GM19239 (cell line): ENCODE results near the gene ADAM8.

Experiments used
- DNase-seq: peaks from one replicate; pipeline ENCODE4 v3.0.0; 2011; ENCODE audit warnings: low spot score; ENCODE audit not compliant: insufficient read length
- FAIRE-seq: peaks from 2 replicates; lab custom pipeline; 2011; peaks lifted over from hg19 to GRCh38; lab: Jason Lieb, UNC

The ADAM8 gene

GRCh38 chr10:133309100-133309719 lies 32.5 kb upstream of the ADAM8 start:
- DNase-seq = peak; percentile 85
- FAIRE-seq = peak; percentile 40

- DNase-seq (peak; percentile 89), FAIRE-seq (peak; percentile 84)
Observed at GRCh38 chr10:133308421-133309099, 31.9 kb upstream of the ADAM8 start, which contains the start of the genes TUBGCP2 and ZNF511. TUBGCP2 (minus strand) TSS chr10:133308872; CDS start chr10:133302941, 5,931 bp downstream. ZNF511 (plus strand) TSS chr10:133308914; CDS start chr10:133308944, 30 bp downstream.

GRCh38 chr10:133307776-133308420 lies 31.2 kb upstream of the ADAM8 start:
- FAIRE-seq (peak; percentile 95), DNase-seq (peak; percentile 71)

DNA sequence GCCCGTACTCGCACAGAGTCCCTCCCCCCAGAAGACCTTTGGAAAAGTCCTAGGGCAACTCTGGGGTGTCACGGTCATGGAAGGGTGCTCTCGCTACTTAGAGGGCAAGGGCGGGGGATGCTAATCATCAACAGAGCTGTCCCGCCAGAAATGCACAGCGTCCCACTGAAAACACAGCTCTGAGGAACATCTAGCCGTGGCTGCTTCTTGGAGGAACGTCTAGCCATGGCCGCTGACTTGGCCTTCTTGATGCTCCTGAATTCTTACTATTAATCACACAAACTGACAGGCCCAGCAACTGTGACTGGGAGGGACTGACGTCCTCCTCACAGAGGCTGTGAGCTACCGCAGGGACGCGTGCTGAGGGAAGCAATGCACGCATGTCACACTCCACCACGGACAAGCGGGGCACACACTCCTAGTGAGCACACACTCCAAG lies 30.3 kb upstream of the ADAM8 start:
- no peak for FAIRE-seq

DNA sequence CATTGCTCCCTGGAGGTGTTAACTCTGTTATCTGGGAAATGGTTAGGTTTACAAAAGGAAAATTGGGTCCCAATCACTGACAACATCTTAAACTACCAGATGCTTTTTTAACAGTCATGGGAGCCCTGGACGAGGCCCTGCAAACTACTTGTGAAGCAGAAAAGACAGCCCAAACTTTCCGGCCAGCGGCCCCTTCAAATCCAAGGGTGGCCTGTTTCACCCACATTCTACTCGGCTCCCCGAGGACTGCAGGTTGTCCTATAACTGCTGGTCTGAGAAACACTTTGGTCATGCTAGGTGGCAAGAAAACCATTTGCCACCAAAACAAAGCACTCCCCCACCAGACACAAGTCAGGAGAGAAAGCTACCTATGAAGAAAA lies 29.4 kb upstream of the ADAM8 start:
- FAIRE-seq = no peak
- DNase-seq = no peak

More for the DNA sequence above, 30.3 kb upstream of the ADAM8 start:
- no peak for DNase-seq

GRCh38 chr10:133303206-133303605 lies 26.5 kb upstream of the ADAM8 start:
- FAIRE-seq = no peak
- no peak for DNase-seq

- FAIRE-seq = no peak
- DNase-seq = no peak
Observed at GRCh38 chr10:133302230-133302629, 25.6 kb upstream of the ADAM8 start.

GRCh38 chr10:133299738-133300137 lies 23.1 kb upstream of the ADAM8 start:
- FAIRE-seq (no peak), DNase-seq (no peak)

DNA sequence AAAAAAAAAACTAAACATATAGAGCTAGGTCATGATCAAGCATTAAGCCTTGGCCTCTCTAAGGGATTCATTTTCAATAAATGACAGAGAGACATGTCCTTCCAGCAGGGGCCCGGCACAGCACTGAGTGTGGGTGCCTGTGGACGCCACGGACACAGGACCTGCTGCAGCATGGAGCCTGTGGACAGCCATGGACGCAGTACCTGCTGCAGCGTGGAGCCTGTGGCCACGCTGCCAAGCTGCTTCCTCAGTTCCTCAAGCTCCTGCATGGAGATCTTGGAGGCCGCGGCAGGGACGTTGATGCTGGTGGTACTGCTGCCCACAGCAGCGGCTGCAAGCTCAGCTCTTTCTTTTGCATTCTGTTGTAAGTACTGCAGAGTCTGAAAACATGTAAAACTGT lies 22.6 kb upstream of the ADAM8 start:
- no peak for FAIRE-seq
- DNase-seq = no peak

DNA sequence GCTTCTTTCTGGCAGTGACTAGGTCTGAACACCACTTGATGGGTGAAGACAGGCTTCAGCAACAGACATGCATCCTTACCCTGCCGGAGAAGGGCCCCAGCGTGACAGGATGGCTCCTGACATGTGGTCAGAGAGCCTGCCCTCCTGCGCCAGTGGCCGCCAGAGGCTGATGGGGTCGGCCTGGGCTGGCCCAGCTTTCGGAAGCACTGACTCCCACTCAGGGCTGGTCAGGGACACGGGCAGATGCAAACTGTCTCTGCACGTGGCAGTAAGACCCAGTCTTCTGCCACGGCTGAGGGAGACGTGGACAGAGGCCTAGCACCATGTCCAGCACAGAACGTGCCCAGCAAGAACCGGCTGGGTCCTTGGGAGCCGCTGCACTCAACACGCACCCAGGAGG lies 21.8 kb upstream of the ADAM8 start:
- FAIRE-seq (no peak), DNase-seq (no peak)

GRCh38 chr10:133297504-133297903 lies 20.8 kb upstream of the ADAM8 start:
- no peak for FAIRE-seq

DNA sequence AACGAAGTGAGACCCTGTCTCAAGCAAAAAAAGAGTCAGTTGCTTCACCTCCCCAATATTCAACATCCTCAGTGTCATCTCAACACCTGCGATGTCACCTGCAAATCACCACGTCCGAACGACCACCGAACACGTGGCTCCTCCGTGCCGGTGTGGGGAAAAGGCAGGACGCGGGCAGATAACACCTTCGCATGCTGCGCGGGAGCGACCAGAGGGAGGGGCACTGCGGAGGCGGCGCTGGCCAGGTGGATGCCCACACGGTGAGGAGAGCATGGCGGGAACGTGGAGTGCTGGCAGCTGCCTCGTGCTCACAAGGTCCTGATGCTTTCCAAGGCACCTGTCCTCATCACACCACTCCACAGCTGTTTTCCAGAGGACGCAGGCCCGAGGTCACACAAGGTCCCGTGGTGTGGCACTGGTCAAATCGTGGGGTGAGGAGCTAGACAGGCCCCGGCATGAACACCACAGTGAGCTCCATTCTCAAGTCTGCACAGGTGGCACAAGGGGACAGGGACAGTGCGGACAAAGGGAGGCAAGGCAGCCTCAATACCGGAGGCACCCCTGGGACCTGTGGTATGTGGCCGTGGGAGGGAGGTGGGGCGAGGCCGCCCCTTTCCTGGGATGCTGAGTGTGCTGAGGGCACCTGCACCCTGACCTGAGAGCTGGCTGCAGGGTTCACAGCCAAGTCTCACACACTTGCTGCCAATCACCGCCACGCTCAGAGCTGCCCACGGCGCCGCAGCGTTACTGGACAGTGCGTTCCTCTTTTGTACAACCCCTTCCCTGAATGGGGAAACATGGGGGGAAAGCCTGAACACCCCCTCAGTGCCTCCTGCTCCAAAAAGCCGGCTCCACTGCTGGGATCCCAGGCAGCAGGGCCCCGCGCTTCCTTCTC lies 19.0 kb upstream of the ADAM8 start:
- DNase-seq = no peak
- no peak for FAIRE-seq

More at GRCh38 chr10:133297504-133297903, 20.8 kb upstream of the ADAM8 start:
- no peak for DNase-seq

GRCh38 chr10:133294189-133294588 lies 17.5 kb upstream of the ADAM8 start:
- DNase-seq = no peak
- FAIRE-seq = no peak

- DNase-seq (no peak), FAIRE-seq (no peak)
Observed at GRCh38 chr10:133293810-133294119, 17.1 kb upstream of the ADAM8 start.

- no peak for DNase-seq
- FAIRE-seq = no peak
Observed at GRCh38 chr10:133292919-133293809, 16.5 kb upstream of the ADAM8 start.

DNA sequence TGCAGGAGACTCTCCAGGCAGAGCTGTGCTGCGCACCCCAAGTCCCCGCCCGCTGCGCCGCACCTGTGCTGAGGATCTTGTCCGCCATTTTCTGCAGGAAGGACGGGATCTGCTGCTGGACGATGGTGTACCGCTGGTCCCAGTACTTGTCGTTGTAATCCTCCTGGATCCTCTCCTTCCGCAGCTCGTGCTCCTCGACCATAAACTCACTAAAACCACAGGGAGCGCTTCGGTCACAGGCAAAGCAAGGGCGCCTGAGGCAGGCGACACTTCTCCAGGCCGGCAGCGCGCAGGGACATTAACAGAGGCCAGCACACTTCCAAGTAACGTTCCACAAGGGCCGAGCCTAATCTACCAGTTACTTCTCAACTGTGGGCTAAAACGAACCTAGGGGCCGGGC lies 13.1 kb upstream of the ADAM8 start:
- FAIRE-seq (no peak), DNase-seq (no peak)

DNA sequence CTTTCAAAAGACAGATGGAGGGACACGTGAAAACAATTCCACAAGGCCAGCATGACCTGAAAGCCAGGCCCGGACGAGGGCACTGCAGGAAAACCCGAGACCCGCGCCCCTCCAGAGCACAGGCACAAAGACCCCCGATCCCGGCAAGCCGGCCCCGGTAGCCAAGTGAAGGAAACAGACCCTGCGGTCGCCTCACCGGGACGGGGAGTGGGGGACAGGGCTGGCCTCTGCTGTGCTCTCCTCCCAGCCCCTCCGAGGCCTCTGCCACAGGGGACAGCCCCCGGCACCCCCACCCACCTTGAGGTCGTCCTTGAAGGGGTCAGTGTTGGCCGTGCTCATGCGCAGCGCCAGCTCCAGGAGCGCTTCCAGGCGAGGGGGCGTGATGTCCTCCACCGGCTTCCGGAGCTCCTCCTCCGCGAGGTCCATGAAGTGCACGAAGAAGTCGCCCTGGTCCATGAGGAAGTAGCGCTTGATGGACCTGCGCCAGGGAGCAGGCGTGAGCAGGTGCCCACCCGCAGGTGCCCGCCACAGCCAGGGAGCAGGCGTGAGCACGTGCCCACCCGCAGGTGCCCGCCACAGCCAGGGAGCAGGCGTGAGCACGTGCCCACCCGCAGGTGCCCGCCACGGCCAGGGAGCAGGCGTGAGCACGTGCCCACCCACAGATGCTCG lies 11.3 kb upstream of the ADAM8 start:
- no peak for FAIRE-seq
- DNase-seq = no peak

- DNase-seq (no peak), FAIRE-seq (no peak)
Observed at GRCh38 chr10:133286366-133286765, 9.7 kb upstream of the ADAM8 start.

DNA sequence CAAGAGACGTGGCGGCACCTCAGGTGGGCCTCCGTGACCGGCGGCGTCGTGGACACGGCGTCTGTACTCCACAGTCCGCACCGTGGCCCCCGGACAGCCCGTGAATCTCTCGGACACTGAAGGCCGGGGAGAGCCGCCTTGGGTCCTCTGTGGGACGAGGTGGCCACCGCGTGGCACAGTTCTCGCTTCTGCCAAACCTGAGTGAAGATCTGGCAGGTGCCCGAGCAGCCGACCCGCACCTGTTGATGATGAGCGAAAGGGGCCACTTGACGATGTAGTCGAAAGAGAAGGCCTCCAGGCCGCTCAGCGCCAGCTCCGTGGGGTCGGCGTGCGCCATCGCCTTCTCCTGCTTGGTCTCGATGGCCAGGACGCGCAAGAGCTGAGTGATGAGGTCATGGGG lies 8.5 kb upstream of the ADAM8 start:
- no peak for DNase-seq
- no peak for FAIRE-seq
